Osteocyte (in vitro differentiated cells): ENCODE data around the gene WIZ. TPM values are rescaled to one million over a fixed set of nuclear protein-coding genes. Genes with fewer than 3 reads are reported as not detected.

Source experiments
- DNase-seq: peaks from one replicate; pipeline ENCODE4 v3.0.0; 2021; ENCODE audit warnings: mixed read lengths; ENCODE audit not compliant: unreplicated experiment; ENCODE audit errors: extremely low spot score
- H3K27ac Mint-ChIP-seq: one replicate; pipeline ENCODE4 v1.8.0; 2021; ENCODE audit warnings: mild to moderate bottlenecking, mixed read lengths; ENCODE audit not compliant: unreplicated experiment
- H3K27me3 Mint-ChIP-seq: one replicate; pipeline ENCODE4 v1.8.0; 2021; ENCODE audit warnings: mixed read lengths; ENCODE audit not compliant: unreplicated experiment
- H3K36me3 Mint-ChIP-seq: one replicate; pipeline ENCODE4 v1.8.0; 2021; ENCODE audit warnings: mixed read lengths; ENCODE audit not compliant: unreplicated experiment
- H3K4me1 Mint-ChIP-seq: one replicate; pipeline ENCODE4 v1.8.0; 2021; ENCODE audit warnings: mixed read lengths; ENCODE audit not compliant: unreplicated experiment
- H3K4me3 Mint-ChIP-seq: one replicate; pipeline ENCODE4 v1.8.0; 2021; ENCODE audit warnings: mild to moderate bottlenecking, moderate library complexity, mixed read lengths; ENCODE audit not compliant: unreplicated experiment
- H3K9me3 Mint-ChIP-seq: one replicate; pipeline ENCODE4 v1.8.0; 2021; ENCODE audit warnings: mixed read lengths; ENCODE audit not compliant: unreplicated experiment
- CTCF ChIP-seq: fragments of 200-600 bp; sonication (generic); IDR thresholded peaks from 2 replicates; pipeline ENCODE4 v1.5.0; 2021; ENCODE audit warnings: antibody characterized with exemption, mild to moderate bottlenecking, moderate library complexity
- total RNA-seq: library from RNA; stranded (reverse); gene quantifications from 2 replicates; pipeline ENCODE4 v1.2.1, GENCODE V29; 2021

WIZ gene
- total RNA-seq, 1 donor from 2014 or later = 55.0 TPM

- no peaks in the 10 kb centered on the region for H3K9me3 Mint-ChIP-seq
Observed at GRCh38 chr19:15401397-15401710, 48.4 kb downstream of the WIZ start.

GRCh38 chr19:15400521-15401396, 49.0 kb downstream of the WIZ start:
- Mint-ChIP-seq H3K9me3 (no peaks in the 10 kb centered on the region), H3K27ac (no peak overlapping the region), H3K4me3 (no peak overlapping the region), H3K27me3 (no peaks in the 10 kb centered on the region), H3K36me3 (peaks cover 34% of the 10 kb centered on the region), H3K4me1 (peaks cover 12% of the 10 kb centered on the region)
- no peak for TF ChIP-seq CTCF
- DNase-seq = no peak

More at GRCh38 chr19:15401397-15401710, 48.4 kb downstream of the WIZ start:
- no peaks in the 10 kb centered on the region for H3K27me3 Mint-ChIP-seq
- no peak overlapping the region for H3K4me3 Mint-ChIP-seq
- H3K36me3 Mint-ChIP-seq = peaks cover 28% of the 10 kb centered on the region
- no peak for TF ChIP-seq CTCF
- no peak for DNase-seq
- peaks cover 14% of the 10 kb centered on the region for H3K4me1 Mint-ChIP-seq
- no peak overlapping the region for H3K27ac Mint-ChIP-seq

- no peak overlapping the region for H3K4me3 Mint-ChIP-seq
- no peak for DNase-seq
- no peaks in the 10 kb centered on the region for H3K9me3 Mint-ChIP-seq
- H3K27me3 Mint-ChIP-seq = no peaks in the 10 kb centered on the region
- TF ChIP-seq CTCF = no peak
- peaks cover 9% of the 10 kb centered on the region for H3K4me1 Mint-ChIP-seq
- H3K27ac Mint-ChIP-seq = no peak overlapping the region
- H3K36me3 Mint-ChIP-seq = peaks cover 31% of the 10 kb centered on the region
Observed at GRCh38 chr19:15399635-15400034, 50.1 kb downstream of the WIZ start.

- no peak overlapping the region for H3K4me3 Mint-ChIP-seq
- peaks cover 31% of the 10 kb centered on the region for H3K36me3 Mint-ChIP-seq
- peaks cover 8% of the 10 kb centered on the region for H3K4me1 Mint-ChIP-seq
Observed at GRCh38 chr19:15399234-15399515, 50.6 kb downstream of the WIZ start.

More at GRCh38 chr19:15399234-15399515, 50.6 kb downstream of the WIZ start:
- Mint-ChIP-seq H3K9me3 (no peaks in the 10 kb centered on the region), H3K27ac (no peak overlapping the region), H3K27me3 (no peaks in the 10 kb centered on the region)
- TF ChIP-seq CTCF = no peak
- no peak for DNase-seq
